Measurements from ENCODE around the gene ZBTB33. TPM values are rescaled to one million over a fixed set of nuclear protein-coding genes. Genes with fewer than 3 reads are reported as not detected.

ZBTB33 gene, protein sequence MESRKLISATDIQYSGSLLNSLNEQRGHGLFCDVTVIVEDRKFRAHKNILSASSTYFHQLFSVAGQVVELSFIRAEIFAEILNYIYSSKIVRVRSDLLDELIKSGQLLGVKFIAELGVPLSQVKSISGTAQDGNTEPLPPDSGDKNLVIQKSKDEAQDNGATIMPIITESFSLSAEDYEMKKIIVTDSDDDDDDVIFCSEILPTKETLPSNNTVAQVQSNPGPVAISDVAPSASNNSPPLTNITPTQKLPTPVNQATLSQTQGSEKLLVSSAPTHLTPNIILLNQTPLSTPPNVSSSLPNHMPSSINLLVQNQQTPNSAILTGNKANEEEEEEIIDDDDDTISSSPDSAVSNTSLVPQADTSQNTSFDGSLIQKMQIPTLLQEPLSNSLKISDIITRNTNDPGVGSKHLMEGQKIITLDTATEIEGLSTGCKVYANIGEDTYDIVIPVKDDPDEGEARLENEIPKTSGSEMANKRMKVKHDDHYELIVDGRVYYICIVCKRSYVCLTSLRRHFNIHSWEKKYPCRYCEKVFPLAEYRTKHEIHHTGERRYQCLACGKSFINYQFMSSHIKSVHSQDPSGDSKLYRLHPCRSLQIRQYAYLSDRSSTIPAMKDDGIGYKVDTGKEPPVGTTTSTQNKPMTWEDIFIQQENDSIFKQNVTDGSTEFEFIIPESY
- 10 to 100 TPM; 19.5 to 29.7 (median 25.5) TPM for total RNA-seq

DNA sequence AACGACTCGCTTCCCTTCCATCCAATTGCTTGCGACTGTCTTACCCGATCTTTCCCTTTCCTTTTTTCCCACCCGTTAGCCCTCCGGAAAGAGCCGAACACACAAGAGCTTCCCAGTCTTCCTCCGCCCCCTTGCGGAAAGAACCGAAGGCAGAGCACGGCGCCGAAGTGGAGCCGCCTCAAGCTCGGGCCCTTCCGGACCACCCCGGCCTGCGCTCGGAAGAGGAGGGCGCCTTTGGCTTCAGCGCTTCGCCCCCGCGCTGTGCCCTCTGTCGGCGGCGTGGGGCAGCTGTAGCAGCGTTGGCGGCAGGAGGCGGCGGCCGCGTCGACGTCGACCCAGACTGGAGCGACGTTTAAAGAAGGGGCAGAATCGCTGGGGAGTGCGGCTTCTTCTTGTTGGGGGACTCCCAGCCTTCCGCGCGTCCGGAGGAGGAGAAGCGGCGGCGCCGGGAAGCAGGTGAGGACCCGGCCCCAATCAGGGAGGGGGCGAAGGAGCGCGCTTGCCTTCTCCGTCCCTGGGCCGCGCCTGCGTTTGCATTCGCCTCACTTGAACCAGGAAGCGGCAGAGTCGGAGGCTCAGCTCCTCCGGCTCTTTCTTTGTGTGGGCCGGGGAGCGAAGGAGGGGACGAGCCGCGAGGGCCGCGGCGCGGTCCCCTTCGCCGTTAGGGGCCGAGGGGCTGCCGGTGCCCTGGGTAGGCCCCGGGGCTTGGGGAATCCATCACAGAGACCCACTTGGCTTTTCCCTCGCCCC is at the start of gene ZBTB33:
TSS of gene ZBTB33 (plus strand) at position 291 of the 750 bp plus-strand sequence. CDS start 2,604 bp downstream, outside the sequence.
- 45% methylated on average over 75 of the region's 75 CpGs for WGBS
- peak; percentile 91 for DNase-seq (ENCODE audit: low spot score in 2 of 2)
- peak within 1 kb of the TSS; percentile 92 for H3K27ac ChIP-seq
- H3K9me3 ChIP-seq, result no peaks in the 10 kb centered on the region
- H3K27me3 ChIP-seq, result no peaks in the 10 kb centered on the region
- H3K36me3 ChIP-seq, result no peaks in the 10 kb centered on the region
- H3K4me3 ChIP-seq, result peak within 1 kb of the TSS; percentile 69
- peaks cover 6% of the 10 kb centered on the region for H3K4me1 ChIP-seq
- TF ChIP-seq POLR2A (IDR thresholded peaks at IDR 0.05) (peak in 1 of 2 donors; percentile 41), POLR2AphosphoS5 (IDR thresholded peaks at IDR 0.05) (peak in 1 of 3 donors; percentile 20), EP300 (IDR thresholded peaks at IDR 0.05) (no peak)
- TF ChIP-seq, protein P1, sequence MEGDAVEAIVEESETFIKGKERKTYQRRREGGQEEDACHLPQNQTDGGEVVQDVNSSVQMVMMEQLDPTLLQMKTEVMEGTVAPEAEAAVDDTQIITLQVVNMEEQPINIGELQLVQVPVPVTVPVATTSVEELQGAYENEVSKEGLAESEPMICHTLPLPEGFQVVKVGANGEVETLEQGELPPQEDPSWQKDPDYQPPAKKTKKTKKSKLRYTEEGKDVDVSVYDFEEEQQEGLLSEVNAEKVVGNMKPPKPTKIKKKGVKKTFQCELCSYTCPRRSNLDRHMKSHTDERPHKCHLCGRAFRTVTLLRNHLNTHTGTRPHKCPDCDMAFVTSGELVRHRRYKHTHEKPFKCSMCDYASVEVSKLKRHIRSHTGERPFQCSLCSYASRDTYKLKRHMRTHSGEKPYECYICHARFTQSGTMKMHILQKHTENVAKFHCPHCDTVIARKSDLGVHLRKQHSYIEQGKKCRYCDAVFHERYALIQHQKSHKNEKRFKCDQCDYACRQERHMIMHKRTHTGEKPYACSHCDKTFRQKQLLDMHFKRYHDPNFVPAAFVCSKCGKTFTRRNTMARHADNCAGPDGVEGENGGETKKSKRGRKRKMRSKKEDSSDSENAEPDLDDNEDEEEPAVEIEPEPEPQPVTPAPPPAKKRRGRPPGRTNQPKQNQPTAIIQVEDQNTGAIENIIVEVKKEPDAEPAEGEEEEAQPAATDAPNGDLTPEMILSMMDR (IDR thresholded peaks at IDR 0.05), result peak; percentile 33 to 70

DNA sequence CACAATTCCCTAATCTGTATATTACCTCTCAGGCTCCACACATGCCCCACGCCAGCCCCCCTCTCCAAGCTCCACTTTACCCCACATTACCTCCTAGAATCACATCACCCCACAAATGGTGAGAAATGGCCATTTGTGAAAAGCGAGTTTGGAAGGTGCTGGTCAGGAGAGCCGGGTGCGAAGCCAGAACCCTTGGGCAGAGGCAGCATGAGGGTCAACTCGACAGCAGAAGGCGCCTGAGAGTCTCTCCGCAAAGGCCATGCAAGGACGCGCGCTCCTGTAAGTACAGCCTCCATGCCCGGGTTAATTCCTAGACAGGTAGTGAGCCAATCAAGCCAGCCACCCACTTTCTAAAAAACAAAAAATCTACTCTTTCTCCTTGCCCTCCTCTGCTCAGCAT is 49.8 kb upstream of the ZBTB33 start:
- DNase-seq (ENCODE audit: low spot score in 2 of 2), result no peak
- TF ChIP-seq, protein P1 (IDR thresholded peaks at IDR 0.05), result no peak
- TF ChIP-seq POLR2A (IDR thresholded peaks at IDR 0.05), result no peak
- TF ChIP-seq POLR2AphosphoS5 (IDR thresholded peaks at IDR 0.05), result no peak
- no peak for TF ChIP-seq EP300 (IDR thresholded peaks at IDR 0.05)
- H3K9me3 ChIP-seq, result no peaks in the 10 kb centered on the region
- WGBS, result 88% methylated on average over 11 of the region's 11 CpGs
- no peaks in the 10 kb centered on the region for H3K4me1 ChIP-seq
- no peak overlapping the region for H3K27ac ChIP-seq
- H3K36me3 ChIP-seq, result no peaks in the 10 kb centered on the region
- no peak overlapping the region for H3K4me3 ChIP-seq
- no peaks in the 10 kb centered on the region for H3K27me3 ChIP-seq

DNA sequence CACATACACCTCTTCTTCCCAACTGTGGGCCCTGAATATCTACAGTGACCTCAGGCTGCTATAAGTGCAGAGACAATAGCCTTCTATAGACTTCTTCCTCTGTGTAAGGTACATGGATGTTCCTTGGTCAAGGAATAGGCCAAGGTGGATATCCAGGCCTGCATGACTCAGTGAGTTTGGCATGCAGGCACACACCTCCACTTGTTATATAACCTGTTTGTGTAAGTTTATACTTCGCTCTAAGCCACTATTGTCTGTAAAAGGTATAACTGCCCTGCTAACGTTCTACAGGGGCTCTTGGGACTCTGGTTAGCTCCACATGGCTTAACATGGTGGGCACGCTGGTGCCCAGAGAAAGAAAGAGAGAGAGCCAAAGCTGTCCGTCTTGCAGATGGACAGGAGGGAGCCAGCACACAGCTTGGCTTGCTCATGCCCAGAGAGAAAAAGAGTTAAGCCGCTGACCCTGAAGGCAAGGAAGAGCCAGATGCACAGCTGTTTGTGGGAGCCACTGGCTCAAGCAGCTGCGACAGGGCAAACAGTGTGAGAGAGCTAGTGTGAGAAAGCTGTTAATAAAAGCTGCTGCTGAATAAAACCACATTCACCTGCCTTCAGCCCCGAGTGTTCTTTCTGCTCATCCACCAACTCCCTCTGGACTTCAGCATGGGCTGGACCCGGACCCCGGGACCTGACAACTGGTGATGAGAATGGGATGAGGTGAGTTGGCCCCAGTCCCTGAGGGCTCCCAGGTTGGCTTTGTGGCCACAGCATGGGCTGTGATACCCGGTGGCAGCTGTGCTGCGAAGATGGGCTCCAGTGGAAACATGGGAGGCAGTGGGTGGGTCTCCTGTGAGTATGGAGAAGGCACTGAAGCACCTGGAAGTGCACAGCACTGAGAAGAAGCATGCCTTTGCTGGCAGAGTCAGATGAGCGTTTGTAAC is 44.5 kb upstream of the ZBTB33 start:
- no peaks in the 10 kb centered on the region for H3K27me3 ChIP-seq
- DNase-seq (ENCODE audit: low spot score in 2 of 2), result no peak
- H3K9me3 ChIP-seq, result no peaks in the 10 kb centered on the region
- TF ChIP-seq POLR2AphosphoS5 (IDR thresholded peaks at IDR 0.05) (no peak), POLR2A (IDR thresholded peaks at IDR 0.05) (no peak), EP300 (IDR thresholded peaks at IDR 0.05) (no peak)
- TF ChIP-seq, protein P1 (IDR thresholded peaks at IDR 0.05), result no peak
- no peaks in the 10 kb centered on the region for H3K4me1 ChIP-seq
- no peak overlapping the region for H3K27ac ChIP-seq
- no peaks in the 10 kb centered on the region for H3K36me3 ChIP-seq
- no peak overlapping the region for H3K4me3 ChIP-seq
- WGBS, result 82% methylated on average over 10 of the region's 12 CpGs

DNA sequence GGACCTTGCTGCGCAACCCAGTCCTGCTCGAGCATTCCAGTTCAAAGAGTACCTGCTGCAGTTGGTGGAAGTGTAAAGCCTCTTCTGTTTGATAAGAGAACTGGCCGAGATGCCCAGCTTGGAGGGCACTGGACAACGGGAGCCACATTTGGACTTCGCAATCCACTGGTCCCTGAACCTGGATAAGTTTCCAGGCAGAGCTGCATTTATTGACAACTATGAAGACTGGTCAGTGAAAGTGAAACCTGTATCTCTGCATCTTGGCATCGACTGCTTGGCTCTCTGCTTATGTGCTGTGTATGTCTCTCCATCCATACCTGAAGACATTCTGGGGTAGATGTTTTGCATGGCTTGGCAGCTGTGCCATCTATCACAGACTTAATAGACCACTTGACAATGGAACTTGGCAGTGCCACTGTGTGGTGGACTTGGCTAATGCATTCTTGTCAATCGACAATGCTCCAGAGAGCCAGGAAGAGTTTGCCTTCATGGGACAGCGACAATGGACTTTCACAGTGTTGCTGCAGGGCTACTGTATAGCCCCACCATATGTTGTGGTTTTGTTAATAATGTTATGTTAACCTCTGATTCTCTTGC is 43.5 kb upstream of the ZBTB33 start:
- TF ChIP-seq POLR2AphosphoS5 (IDR thresholded peaks at IDR 0.05) (no peak), POLR2A (IDR thresholded peaks at IDR 0.05) (no peak), EP300 (IDR thresholded peaks at IDR 0.05) (no peak)
- TF ChIP-seq, protein P1 (IDR thresholded peaks at IDR 0.05), result no peak
- Histone ChIP-seq H3K36me3 (no peaks in the 10 kb centered on the region), H3K27ac (no peak overlapping the region), H3K4me1 (no peaks in the 10 kb centered on the region), H3K27me3 (no peaks in the 10 kb centered on the region), H3K9me3 (no peaks in the 10 kb centered on the region), H3K4me3 (no peak overlapping the region)
- DNase-seq (ENCODE audit: low spot score in 2 of 2), result no peak
- 79% methylated on average over 7 of the region's 8 CpGs for WGBS

Data from suprapubic skin (tissue), 4 donors.